Activated CD8-positive, alpha-beta memory T cell treated with anti-CD3 and anti-CD28 coated beads for 24 hours (primary cell): Measurements from ENCODE around the gene CARD11.
"Not testable (repeated sequence)": the region's sequence is repeated elsewhere in the genome, so short reads cannot be mapped to it uniquely, and the experiment has no call there.

Experiments used
- DNase-seq: peaks from one replicate; pipeline ENCODE4 v3.0.0-alpha.2; 2020

CARD11 gene

DNA sequence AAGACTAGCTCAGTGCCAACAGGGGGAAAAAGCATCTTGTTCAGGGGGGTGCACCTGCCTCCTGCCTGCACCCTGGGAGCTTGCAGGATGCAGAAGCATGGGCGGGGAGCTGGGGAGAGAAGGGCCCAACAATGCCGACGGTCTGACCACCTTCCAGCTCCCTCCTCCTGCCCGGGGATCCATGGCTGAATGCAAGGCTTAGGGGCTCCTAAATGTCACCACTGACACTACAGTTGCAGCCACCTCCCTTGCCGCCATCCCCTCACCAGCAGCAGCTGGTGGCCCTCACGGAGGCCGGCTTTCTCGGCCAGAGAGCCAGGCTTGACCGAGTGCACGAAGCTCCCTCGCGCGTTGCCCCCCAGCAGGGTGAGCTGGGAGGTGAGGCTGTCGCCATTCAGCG is 120.8 kb downstream of the CARD11 start:
- no peak for DNase-seq

DNA sequence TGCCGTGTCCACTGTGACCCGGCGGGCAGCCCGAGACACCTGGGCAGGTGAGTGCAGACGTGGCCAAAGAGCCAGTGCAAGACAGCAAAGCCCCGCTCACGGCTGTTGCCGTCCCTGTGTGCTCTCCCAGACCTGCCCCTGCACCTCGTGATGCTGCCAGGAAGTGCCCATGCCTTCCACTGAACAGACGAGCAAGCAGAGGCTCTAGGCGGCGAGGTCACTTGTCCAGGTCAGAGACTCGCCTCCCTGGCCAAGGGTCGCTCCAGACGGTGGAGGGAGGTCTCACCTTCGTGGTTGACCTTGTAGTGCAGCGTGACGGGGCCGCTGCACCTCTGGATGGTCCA is 121.3 kb downstream of the CARD11 start:
- no peak for DNase-seq

DNA sequence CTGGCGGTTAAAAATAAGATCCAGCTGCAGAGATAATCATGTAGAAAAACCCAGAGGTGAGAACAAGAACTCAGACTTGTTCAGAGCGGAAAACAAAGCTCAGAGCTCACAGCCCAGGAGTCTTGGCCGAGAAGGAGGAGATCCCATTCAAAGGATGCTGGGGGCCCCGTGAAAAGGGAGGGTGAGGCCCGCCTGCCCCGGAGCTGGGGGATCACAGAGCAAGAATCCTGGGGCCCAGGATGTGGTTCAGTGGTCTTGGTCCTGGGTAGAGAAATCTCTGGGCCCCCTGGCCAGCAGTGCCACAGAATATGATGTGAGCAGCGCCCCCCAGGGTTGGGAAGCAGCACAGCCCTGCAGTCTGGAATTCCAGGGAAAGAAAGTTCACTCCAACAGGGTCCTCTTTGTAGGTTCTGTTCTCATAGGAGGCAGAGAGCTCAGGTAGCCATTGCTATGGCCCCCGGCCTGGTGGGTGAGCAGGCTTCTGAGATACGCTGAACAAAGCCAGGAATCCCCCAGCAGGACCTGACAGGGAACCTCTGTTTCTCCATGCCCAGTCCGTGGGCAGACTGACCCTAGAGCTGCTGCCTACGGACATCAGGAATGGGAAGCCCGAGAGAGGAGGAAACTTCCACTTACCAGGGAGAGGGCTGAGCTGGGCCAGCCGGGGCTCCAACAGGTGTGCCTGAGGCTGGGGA is 121.9 kb downstream of the CARD11 start:
- DNase-seq = no peak

DNA sequence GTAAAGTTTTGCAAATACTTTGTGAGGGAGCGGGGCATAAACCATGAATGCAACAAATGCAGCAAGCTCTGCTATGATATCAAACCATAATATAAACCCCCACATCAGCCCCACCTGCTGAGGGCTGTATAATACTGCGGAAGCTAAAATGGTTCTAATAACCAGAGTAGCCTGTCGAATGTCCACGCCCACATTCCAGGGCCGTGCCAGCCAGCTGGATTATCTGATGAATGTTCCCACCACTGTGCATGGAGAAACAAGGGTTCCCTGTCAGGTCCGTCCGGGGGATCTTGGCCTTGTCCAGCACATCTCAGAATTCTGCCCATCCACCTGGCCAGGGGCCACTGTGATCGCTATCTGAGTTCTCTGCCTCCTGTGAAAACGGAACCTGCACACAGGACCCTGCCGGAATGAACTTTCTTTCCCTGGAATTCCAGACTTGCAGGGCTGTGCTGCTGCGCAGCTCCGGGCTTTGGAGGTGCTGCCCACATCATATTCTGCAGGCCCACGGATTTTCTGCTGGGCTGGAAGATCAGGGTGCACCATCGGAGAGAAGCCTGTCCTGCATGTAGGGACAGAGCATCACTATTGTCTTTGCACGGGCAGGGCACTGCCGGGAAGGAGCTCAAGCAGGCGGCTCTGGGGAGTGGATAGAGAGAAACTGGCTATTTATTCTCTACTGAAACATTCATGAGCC is 122.6 kb downstream of the CARD11 start:
- no peak for DNase-seq

DNA sequence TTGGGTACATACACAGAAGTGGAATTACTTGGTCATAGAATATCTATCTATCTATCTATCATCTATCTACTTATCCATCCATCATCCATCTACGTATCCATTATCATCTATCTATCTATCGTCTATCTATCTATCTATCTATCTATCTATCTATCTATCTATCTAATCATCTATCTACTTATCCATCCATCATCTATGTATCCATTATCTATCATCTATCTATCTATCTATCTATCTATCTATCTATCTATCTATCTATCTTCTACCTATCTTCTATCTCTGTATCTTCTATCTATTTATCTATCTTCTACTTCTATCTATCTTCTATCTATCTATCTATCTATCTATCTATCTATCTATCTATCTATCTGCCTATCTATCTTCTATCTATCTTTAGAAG is 123.2 kb downstream of the CARD11 start:
- DNase-seq = not testable (repeated sequence)

DNA sequence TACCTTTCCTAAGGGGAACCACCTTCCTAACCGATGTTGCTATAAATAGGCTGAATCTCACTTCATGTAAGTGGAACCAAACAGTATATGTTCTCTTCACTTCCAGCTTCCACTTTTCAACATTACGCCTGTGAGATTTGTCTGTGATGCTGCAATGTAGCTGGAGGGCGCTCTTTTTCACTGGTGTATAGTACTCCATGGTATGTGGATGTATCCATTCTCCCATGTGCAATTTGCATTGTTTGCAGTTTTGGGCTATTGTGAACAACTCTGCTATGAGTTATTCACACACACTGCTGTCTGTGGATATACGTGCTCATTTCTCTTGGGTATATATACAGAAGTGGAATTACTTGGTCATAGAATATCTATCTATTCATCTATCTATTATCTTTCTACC is 123.6 kb downstream of the CARD11 start:
- no peak for DNase-seq

DNA sequence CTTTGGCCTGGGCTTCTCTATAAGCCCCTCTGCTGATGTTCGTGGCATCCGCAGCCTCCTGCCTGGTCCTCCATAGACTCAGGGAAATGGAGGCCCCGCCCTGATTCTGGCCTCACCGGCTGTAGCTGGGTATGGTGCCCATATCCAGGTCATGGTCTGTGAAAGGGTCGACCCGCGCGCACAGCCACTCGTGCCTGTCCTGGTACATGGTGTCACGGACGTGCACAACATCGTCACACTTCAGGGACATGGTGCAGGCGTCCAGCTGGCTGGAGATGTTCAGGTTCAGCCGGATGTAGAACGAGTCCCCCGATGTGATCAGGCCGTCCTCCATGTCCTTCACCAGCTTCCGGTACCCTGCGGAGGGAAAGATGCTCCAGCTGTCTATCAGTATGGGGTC is 124.4 kb downstream of the CARD11 start:
- no peak for DNase-seq

DNA sequence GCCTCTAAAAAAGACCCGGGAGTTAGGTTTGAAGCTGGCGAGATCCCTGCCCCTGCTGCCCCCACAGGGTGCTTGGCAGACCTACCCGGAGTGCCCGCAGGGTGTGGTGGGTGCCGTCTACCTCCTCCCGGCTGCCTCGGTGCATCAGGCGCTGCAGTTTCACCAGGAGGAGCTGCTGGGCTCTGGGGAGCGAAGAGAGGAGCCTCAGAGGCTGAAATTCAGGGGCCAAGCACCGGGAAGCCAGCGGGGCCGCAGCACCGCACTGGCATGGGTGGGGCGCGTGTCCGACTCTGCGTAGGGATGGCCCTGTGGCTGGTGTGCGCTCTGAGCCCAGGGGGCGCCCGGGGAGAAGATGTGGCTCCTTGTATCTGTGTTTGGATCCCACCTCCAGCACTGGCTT is 125.3 kb downstream of the CARD11 start:
- no peak for DNase-seq

DNA sequence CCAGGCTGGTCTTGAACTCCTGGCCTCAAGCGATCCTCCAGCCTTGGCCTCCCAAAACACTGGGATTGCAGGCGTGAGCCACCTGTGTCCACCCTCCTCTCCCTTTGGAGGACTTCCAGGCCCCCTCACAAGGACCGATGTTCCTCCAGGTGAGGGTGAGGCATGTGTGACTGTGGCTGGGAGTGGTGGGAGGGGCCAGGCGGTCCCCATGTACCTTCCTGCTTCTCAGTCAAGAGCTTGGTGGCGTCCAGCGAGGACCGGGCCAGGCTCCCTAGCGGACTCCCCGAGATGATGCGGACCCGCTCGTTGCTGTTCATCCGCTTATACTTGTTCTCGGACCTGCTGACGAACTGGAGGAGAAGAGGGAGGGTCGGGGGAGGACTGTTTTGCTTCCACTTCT is 128.6 kb downstream of the CARD11 start:
- no peak for DNase-seq

DNA sequence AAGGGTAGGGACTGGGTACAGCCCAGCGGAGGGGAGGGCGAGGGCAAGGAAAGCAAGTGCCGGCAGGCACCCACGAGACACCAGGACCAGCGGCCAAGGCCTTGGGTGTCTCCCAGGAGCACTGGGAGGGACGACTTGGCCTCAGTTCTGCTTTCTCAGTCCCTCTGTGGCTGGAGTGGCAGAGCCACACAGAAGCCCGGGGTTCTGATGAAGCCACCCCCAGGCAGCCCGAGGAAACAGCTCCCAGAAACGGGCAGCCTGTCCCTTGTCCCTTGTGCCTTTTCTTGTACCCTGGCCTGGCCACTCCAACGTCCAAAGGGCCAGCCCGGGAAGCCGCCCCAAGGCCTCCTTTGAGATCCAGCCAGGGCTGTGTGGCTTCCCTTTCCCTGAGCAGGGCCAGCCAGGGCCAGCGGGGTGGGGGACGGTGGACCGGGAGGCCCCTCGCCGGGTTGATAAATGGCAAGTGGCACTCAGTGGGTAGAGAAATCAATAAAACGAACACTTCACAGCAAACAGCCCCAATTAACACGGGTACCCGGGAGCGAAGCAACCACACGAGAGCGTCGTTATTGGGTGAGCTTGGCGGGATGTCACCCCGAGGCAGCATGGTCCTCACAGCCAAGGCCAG is 129.8 kb downstream of the CARD11 start:
- DNase-seq = no peak

DNA sequence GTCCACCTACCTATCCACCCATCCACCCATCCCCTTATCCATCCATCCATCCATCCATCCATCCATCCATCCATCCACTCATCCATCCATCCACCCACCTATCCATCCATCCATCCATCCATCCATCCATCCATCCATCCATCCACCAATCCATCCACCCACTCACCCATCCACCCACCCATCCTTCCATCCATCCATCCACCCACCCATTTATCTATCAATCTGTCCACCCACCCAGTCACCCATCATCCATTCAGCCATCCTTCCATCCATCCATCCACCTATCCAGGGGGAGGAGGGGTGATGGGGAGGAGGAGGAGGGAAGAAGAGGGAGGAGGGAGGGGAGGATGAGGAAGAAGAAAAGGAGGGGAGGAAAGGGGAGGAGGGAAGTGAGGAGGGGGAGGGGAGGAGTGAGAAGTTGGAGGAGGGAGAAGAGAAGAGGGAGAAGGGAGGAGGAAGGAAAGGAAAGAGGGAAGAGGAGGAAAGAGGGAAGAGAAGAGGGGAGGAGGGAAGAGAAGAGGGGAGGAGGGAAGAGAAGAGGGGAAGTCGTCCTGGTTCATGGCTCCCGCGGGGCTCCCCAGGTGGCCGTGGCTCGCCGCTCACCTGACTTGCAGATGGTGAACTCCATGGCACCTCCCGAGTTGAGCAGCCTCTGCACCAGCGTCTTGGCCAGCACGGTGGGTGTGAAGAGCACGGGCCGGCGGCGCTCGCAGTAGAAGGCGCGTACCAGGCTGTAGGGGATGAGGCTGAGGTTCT is 130.8 kb downstream of the CARD11 start:
- DNase-seq = no peak

DNA sequence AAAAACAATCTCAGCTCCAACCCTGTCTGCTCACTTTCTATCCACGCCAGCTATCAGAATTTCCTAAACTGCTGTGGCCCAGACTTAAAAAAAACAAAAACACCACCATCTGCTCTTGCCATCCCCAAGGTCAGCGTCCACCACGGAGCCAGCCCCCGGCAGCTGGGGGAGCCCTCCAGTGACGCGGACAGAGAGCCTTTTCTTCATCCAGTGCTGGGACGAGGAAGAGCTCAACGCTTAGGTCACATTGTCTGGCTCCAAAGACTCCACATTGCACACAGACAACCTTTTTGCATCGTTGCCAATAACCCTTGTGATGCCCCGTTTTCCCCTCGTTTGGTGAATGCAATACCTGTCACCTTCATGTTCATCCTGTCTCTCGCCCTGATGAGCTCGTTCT is 132.2 kb downstream of the CARD11 start:
- no peak for DNase-seq

DNA sequence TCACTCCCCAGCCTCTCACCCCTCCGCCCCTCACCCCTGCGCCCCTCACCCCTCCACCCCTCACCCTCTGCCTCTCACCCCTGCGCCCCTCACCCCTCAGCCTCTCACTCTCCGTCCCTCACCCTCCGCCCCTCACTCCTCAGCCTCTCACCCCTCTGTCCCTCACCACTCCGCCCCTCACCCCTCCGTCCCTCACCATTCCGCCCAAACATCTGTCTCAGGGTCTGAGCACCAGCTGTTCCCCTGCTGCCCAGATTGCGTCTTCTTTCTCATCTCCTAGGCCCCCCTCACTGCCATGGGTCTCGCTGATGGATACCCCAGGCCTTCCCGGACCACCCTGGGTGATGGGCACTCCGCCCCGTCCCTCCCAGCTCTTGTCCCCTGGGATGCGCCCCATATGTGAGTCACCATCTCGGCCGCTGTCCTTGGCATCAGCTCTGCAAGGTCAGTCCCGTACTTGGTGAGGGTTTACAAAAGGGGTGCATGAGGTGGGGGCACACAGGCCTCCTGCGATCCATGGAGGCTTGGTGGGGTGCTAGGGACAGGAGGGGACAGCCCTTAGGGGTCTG is 134.1 kb downstream of the CARD11 start:
- no peak for DNase-seq

DNA sequence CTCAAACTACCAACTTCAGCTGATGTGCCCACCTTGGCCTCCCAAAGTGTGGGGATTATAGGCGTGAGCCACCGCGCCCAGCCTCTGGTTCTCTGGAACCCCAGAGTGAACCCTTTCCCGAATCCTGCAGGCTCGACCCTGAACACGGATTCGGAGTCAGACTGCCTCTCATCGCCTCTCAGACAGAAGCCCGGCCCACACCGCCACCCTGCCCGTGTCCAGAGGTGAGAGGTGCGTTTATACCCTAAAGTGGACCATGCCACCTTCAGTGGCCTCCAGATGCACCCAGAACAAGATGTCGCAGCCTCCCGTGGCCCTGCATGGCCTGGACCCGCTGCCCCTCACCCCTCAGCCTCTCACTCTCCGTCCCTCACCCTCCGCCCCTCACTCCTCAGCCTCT is 134.6 kb downstream of the CARD11 start:
- no peak for DNase-seq

DNA sequence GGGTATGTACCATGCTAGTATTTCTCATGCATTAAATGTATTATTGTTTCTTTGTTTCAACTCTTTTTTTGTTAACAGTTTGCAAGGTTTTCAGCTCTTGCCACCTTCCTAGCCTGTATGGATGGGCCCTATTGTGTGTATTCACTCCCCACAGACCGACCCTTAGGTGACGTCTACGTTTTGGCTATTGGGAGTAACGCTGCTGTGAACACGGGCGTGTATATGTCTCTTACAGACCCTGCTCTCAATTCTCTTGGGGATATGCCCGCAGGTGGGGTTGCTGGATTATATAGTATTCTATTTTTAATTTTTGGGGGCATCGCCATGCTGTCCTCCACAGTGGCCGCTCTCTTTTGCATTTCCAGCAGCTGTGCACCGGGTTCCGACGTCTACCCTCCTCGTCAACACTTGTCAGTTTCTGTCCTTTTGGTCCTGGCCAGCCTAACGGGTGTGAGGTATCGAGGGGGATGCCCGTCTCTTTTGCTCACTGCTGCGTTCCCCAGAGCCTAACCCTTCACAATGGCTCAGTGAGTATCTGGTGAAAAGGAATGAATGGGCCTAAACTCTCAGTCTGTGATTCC is 135.5 kb downstream of the CARD11 start:
- DNase-seq = no peak

DNA sequence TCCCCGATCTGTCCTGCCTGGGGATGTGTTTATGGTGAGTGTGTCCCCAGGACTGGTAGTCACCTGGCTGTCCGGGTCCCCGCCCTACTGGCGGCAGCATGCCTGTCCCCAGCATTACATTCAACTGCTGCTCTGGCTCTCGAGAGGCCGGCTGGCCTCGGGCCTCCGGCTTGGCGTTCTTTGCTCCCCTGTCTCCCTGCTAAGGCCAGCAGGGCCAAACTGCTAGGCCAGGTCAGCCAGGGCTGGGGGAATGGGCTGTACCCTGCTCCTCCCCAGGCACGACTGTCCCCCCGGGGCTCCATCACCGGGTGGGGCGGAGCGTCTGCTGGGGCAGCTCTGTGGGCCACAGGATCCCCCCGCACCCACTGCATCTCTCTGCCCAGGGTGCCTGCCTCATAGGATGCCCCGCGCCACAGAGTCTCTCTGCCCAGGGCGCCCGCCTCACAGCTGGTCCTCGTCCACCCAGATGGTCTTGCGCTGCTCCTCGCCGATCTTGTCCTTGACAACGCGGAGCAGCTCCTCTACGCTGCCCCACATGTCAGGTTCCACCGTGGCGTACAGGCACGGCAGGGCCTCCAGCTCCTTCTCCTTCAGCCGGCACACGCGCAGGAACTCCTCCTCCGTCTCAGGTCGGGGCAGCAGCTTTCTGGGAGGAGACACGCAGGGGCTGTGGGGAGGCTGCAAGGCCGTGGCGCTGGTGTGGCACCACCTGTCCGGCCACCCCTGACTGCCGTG is 137.3 kb downstream of the CARD11 start:
- no peak for DNase-seq

DNA sequence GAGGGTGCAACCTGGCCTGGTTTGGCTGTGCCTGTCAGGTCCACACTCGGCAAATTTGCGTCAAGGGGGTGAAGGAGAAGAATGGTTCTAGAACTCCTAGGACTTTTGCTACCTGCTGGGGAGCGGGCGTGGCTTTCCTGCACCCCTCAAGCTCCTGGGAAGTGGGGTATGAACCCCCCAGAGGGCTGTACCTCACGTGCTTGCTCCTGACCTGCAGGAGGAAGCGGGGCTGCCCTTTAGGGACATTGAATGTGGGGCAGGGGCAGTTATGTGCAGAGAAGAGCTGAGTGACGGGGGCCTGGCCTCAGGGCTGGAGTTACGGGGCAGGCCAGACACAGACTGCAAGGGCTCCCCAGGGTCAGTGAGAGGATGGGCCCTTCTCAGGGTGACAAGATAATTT is 138.2 kb downstream of the CARD11 start:
- DNase-seq = no peak

DNA sequence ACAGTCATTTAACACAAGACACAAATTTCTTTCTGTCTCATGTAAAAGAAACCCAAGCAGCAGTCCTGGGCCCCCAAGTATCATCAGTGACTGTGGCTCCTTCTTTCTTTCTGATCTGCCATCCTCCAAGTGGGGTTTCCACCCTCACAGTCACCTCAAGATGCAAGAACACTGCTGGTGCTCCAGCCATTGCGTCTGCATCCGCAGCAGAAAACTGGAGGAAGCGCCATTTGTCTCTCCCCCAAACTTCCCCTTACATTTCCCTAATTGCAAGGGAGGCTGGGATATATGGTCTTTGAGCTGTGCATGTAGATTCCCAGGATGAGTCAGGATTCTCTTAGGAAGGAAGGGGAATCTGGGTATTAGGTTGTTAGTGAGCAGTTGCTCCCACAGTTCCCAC is 138.6 kb downstream of the CARD11 start:
- no peak for DNase-seq

DNA sequence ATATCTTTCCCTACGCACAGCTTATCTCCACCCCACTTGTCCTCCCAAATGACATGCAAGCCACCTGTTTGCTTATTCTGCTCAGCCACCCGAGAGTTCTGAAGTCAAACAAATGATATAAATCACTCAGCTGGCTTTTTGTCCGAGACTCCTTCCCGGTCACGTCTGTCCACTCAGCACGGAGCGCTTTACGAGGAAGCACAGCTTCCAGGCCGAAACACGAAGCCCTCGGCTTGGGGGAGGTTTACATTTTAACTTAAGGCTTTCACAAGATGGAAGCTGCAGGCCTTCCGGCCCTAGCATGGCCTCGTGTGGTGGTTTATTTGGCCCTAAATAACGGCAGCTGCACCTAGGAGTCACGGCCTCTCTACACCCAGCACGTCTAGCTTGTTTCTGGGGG is 139.5 kb downstream of the CARD11 start:
- no peak for DNase-seq

DNA sequence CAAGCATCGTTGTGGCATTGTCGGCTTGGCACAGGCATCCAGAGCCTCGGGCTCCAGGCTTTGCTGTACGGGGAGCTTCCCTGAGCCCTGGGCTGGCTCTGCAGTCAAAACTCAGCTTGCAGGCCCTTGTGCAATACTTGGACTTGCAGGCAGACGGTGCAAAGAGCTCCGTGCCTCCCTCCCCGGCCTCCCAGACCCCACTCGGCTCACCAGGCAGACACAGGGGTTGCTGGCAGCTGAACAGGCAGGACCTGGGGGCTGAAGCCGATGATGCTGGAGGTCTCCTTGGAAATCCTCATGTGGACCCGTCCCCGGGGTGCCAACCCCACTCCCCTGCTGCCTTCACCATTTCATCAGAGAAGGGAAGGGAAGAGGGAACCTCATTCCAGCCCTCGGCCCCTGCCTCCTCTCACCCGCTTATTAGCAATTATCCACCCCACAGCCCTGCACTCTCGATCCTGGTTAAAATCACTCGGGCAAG is 139.9 kb downstream of the CARD11 start:
- no peak for DNase-seq

DNA sequence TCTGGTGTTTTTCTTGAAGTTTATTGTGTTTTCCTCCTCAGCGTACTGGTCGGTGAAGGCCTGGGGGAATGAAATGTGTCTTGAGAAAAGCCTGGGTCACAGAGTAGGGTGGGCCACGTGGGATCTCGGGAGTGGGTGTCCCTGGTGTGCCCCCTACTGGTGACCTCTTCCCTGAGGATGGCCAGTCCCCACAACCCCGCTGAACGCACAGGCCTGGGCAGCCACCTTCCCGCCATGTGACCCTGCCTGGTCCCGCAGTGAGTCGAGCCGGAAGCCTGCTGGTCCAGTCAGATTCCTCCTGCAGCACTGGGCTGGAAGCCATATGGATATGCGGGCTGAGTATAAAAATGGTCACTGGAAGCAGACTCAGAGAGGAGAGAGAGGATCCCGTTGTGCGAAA is 146.6 kb downstream of the CARD11 start:
- no peak for DNase-seq

DNA sequence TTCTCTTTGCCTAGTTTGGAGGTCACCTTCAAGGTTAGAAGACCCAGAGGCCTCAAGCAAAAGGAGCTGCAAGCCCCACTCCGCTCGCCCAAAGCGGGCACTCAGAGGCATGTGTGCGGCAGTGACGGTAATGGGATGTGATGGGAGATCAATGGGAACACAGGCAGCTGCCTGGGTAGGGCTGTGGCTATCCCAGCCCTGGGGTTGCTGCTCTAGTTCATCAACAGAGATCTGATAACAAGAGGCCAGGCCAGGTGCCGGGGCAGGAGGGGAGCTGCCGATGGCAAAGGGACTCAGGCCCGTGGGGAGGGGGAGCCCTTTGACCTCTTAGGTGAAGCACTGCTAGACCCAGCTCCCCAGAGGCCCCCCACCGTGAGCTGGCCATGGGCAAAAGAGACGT is 147.5 kb downstream of the CARD11 start:
- no peak for DNase-seq
